ENCODE results near the gene MIR17HG.
"Not testable (repeated sequence)": the region's sequence is repeated elsewhere in the genome, so short reads cannot be mapped to it uniquely, and the experiment has no call there.

The MIR17HG gene

DNA sequence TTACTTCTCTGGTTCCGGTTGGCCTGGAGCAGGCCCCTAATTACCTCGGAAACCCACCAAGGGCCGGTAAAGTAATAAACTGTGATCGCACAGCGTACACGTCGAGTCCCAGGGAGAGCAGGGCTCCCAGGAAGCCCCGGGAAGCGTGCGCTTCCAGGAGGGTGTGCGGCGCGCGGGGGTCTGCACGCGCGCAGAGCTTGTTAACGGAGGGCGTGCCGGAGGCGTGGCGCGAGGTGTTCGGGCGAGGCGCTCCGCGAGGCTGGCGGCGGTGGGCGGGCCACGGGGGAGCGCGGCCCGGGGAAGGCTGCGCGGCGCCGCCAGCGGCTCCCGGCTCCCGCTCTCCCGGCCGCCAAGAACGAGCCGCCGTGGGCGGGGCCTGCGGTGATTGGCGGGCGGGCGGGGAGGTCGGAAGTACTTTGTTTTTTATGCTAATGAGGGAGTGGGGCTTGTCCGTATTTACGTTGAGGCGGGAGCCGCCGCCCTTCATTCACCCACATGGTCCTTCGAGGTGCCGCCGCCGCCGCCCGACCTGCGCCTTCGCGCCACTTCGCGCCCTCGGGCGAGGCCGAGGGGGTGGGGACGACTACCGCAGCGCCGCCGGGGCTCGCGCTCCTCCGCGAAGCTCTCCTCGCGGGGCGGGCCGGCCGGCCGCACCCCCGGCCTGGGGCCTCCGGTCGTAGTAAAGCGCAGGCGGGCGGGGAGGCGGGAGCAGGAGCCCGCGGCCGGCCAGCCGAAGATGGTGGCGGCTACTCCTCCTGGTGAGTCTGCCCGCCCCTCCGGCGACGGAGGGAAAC, at the start of gene MIR17HG:
TSS of gene MIR17HG (plus strand) at position 486 of the 794 bp plus-strand sequence.
- DNase-seq (ENCODE audit: low read depth): peak; percentile 80

DNA sequence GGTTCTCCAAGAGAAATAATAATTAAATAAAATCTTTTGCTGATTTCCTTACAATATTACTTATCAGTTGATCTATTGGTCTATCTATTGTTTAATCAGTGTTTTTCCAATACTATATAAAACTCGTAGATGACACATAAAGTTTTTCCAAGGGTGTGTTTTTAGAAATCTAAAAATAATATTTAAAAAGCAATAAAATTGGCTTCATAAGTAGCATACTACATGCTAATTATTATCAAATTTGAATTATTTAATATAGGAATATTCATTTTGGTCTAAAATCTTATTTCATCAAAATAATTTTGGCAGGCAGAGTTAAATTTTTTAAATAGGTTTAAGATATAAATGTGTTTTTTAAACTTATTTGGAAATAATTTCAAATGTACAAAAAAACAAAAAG, 49.4 kb upstream of the MIR17HG start:
- DNase-seq (ENCODE audit: low read depth): no peak

DNA sequence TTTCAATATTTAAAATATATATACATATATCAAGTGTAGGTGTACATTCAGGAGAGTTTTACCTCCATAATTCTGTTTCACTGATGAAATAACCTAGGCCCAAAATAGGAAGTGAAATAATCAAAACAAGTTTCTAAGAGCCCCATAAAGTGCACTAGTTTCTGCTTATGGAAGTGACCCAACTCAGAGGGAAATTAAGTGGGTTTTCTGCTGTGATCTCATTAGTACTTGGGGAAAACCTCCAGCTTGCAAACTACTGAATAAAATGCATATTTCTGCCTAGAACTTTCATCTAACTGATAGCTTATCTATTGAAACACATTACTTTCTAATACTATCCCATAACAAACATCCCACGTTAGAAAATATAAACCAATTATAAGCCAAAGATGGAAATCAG, 45.4 kb upstream of the MIR17HG start:
- no peak for DNase-seq (ENCODE audit: low read depth)

DNA sequence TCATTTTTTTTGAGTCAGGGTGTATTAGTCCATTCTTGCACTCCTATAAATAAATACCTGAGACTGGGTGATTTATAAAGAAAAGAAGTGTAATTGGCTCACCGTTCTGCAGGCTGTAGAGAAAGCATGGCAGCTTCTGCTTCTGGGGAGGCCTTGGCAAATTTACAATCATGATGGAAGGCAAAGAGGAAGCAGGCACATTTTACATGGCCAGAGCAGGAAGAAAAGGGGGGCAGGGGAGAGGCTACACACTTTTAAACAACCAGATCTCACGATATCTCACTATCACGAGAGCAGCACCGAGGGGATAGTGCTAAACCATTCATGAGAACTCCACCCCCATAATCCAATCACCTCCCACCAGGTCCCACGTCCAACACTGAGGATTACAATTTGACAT, 44.5 kb upstream of the MIR17HG start:
- DNase-seq (ENCODE audit: low read depth): no peak

DNA sequence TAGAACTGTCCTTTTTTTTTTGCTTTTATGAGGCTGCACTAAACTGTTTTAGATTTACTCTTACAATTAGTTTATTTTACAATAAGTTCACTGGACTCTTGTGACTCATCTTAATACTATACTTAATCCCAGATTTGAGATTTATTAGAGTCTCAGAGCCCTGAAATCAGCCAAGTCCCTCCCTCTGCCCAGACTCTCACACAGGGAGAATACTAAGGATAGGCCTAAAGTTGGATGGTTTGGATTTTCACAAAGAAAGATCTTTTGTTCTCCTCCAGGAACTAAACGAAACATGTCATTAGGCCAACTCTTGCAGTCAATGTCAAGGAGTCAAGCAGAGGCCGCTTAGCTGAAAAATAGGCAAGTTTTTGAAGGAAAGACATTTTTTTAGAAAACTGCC, 42.7 kb upstream of the MIR17HG start:
- no peak for DNase-seq (ENCODE audit: low read depth)

DNA sequence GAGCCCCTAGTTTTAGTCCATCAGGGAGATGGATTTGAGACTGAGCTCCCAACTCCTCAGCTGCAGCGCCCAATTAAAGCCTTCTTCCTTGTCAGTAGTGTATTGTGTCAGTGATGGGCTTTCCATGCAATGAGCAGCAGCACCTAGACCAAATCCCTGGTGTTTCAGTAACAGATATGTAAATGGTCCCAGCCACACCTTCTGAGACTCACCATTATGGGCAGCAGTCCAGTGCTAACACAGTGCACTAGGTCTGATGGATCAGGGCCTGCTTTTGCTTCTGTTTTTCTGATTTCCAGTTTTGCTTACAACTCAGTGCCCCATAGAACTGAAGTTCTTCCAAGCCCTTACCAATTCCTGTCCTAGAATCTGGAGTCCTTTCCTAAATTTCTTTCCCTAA, 41.8 kb upstream of the MIR17HG start:
- no peak for DNase-seq (ENCODE audit: low read depth)

DNA sequence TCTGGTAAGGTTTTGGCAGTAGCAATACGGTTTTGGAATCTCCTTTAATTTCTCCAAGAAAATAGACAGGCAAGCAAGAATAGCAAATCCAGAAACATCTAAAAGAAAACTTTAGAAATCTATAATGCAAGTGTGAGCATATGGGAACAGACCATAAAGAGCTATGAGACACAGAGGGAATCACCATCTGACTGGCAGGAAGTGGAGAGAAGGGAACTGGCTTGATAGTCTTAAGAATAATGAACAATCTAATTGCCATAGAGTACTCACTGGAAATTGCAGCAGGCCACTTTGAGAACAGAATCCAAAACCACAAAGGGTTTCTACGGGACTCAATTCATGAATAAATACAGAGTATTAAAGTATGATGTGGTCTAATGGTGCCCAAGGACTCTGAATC, 39.6 kb upstream of the MIR17HG start:
- DNase-seq (ENCODE audit: low read depth): no peak

DNA sequence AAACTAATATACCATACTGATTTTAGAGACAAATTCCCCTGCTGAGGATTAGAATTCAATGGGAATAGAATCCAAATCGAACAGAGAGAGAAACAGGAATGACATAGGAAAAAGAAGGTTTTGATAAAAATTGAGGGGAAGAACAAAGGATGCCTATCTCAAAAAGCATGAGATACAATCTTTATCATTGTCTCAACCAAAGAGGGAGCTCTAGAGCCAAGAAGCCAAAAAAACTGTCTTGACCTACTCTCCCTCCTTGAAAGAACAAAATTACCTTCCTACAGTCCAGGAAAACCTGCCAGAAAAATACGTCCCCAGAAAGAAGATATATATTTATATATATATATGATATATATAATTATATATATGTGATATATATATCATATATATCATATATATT, 39.2 kb upstream of the MIR17HG start:
- DNase-seq (ENCODE audit: low read depth): no peak

DNA sequence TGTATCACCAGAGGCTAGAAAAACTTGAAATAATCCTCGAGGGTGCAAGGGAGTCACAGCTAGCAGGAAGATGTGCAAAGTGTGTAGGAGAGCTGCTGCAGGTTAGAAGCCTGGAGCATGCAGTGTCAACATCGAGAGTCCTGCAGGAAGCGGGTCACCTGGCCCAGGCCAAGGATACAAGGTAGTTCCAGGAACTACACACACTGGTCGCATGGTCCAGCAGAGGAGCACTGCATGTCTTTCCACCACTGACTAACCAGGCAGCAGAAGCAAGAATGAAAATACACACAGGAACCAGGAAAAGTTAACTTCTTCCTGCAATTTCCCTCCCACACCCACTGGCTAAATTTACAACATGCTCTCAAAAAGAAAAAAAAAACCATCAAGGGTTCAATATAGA, 36.0 kb upstream of the MIR17HG start:
- DNase-seq (ENCODE audit: low read depth): no peak

DNA sequence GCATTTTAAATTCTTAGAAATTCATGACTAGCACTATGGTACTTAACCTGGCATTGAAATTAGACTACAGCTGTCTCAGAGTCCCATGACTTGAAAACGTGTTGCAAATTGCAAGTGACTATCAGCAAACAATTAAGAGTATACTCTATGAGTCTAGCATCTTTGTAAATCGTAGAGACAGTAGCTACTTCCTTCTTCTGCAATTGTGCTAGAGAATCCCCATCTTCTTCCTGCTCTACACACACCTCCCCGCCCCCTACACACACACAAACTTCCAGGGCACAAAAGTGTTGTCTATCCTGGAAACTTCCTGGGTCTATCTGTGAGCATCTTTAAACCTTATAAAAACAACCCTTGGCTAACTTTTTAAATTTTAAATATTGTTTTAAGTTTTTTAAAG, 35.2 kb upstream of the MIR17HG start:
- DNase-seq (ENCODE audit: low read depth): no peak

DNA sequence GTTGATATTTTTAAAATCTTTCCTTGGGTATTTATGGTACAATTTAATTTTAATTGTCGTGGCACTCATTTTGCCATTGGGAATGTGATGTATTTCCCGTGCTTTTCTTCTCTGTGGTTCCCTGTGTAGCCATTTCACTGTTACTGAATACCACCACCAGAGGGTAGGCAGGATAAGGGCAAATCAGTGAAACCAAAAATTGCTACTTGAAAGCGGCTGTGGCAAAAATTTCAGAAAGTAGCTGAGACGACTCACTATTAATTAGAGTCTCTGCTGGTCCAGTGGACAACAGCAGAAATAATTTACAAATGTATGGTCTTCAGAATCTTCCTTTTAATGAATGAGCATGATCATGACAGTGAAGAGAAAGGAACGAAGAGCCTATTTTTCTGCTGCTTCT, 34.4 kb upstream of the MIR17HG start:
- no peak for DNase-seq (ENCODE audit: low read depth)

DNA sequence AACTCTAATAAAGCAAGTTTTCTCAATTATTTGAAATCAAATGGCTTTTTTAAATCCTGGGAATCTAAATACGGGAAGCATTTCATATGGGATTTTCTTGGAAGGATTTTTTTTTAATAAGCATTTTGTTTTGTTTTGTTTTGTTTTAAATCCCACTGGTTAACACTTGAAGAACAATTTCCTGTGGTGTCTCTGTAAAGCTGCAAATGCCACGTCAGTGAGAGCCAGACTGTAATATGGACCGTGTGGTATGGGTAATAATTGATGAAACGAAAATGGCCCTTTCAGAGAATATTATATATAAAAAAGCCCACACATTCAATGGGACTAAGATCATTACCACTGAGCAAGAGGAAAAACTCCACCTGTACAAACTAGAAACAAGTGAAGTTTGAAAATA, 33.9 kb upstream of the MIR17HG start:
- DNase-seq (ENCODE audit: low read depth): no peak

DNA sequence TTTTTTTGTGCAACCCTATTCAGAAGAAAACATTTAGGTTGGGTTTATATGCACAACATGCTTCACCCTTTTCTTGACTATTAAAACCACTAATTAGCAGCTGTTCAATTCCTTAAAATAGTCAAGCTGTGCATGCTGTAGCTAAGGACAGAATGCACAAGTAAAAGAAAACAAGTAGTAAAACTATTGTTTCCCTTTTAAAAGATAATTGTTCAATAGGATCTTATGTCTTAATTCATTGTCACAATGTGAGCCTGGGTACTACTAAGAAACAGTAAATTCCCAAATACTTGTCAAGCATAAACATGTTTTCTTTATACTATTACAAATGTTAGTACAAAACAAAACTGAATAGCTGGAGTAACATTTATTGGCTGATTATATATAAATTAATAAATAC, 32.6 kb upstream of the MIR17HG start:
- no peak for DNase-seq (ENCODE audit: low read depth)

DNA sequence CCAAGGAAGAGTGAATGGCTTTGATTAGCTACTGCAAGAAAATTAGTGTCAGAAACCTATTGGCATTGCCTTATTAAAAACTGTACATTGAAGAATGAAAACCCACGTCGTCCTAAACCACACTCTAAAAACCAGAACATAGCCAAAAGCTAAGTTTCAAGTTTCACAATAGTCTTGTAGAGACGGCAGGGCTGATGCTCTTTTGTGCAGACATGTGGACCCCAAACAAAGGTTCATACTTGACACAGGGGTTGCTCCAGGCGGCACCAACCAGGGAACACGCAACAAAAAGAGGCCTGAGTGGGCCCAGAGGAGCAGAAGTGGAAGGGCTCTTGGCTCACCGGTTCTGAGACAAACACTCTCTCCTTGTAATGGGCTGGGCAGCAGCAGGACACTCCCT, 28.6 kb upstream of the MIR17HG start:
- no peak for DNase-seq (ENCODE audit: low read depth)

DNA sequence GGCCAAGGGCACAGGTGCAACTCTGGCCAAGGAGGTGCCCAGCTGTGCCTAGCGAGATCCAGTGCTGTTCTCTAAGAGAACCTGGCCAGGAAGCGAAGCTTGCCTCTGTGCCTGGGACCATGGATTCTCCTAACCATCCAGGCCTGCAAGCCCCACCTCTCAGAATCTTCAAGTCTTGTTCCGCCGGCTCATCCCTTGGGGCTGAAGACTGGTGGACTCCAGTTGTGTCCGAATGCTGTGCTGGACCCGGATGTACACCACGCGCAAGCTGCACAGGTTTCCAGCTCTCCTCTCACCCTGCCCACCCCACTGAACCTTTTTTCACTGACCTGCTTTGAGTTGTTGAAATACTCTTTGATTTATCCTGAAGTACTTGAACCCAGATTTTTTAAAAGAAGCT, 27.5 kb upstream of the MIR17HG start:
- no peak for DNase-seq (ENCODE audit: low read depth)

DNA sequence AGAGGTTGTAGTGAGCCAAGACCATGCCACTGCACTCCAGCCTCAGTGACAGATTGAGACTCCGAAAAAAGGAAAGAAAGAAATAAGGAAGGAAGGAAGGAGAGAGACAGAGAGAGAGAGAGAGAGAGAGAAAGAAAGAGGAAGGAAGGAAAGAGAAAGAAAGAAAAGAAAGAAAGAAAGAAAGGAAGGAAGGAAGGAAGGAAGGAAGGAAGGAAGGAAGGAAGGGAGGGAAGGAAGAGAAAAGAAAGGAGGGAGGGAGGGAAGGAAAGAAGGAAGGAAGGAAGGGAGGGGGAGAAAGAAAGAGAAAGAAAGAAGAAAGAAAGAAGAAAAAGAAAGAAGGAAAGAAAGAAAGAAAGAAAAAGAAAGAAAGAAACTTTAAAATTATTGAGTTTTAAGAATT, 26.5 kb upstream of the MIR17HG start:
- DNase-seq (ENCODE audit: low read depth): not testable (repeated sequence)

DNA sequence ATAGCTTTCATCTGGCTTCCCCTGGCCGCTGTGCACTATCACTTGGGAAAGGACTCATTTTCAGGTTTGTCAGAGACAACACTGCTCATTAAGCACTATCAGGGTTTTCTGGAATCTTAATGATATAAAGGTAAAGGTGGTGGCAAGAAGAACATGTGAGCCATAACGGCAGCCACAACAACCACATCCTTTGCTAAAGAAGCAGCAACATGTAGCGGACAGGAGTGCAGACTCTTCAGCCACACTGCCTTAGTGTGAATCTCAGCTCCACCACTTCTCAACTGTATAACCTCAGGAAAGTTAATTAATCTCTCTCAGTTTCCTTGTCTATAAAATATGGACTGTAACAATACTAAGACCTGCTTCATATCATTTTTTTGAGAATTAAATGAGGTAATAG, 24.1 kb upstream of the MIR17HG start:
- DNase-seq (ENCODE audit: low read depth): no peak

DNA sequence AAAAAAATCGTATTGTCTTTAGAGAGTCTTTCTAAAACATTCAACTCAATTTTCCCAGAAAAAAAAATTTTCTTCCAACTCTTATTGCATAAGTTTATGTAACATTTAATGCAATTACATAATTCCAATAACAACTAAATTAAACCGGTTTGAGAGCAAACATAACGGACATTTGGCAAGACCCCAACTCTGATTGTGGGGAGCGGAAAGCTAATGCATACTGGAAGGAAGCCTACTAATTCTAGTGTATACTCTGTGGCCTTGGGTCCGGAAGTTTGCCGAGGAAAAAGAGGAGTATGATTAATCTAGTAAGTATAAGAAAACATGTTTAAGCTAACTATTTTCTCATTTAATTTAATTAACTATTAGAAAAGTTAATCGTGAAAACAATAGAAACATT, 21.3 kb upstream of the MIR17HG start:
- DNase-seq (ENCODE audit: low read depth): no peak

DNA sequence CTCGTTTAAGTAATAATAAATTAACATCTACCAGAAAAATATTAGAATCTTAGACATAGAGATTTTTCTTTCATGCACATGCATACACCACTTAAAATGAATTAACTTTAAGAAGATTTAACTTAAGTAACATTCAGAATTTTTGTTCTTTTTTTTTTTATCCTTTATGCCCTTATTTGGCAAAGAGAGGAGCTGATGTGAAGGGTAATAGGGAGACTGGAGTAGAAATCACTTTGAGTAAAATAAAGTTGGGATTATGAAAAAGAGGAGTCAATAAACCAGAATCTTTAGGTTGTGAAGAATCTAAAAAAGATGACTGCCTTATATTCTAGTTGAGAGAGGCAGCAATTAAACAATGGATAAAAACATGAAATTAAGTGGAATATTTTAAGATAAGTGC, 18.8 kb upstream of the MIR17HG start:
- no peak for DNase-seq (ENCODE audit: low read depth)

DNA sequence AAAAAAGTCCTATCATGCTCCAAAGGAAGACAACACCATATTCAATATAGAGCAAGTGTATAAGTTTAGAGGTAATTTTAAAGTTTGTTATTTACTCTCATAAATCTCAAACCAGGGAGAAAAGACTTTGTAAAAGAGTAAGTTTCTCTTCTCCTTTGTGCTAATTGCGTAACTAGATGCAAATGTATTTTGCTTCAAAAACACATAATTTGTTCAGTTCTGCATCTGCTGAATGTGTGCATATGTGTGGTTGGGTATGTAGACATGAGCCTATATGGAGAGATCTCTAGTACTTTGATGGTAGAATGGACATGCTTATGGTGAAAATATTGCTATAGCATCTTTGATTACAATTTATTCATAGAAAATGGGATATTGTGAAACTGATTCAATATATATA, 17.8 kb upstream of the MIR17HG start:
- no peak for DNase-seq (ENCODE audit: low read depth)

DNA sequence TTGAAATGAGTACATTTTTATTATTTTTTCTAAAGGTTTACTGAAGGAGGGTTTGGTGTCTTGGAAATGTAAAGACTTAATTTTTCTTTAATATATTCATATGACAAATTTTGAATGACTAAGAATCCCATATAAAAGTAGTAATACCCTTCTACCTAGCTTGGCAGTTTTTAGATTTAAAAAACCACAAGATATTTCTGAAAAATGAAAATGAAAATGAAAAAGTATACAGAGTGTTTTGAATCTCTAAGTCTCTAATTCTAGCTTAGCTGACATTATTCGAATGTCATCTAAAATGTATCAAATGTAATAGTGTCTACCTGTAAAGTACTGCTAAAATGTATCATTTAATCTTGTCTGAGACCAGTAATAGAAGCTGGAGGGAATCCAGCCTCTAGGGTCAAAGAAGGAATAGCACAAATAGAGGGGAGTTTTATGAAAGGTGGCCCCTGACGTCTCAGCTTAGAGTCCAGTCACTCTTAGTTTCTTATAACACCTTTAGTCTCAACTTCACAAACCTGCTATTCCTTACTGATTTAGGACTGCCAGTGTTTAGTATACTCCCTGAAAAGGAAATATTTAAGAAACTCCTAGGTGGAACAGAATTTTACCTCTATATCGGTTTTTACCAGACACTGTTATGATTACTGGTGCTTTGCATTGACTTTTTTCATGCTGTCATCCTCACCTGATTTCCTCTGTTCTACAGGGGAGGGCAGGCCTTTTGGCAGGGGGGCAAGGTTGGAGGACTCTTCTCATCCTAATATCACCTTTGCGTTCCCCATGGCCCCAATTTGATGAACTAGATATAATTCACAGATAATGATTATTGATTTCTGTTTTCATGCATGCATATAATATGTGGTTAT, 16.2 kb upstream of the MIR17HG start:
- DNase-seq (ENCODE audit: low read depth): no peak

DNA sequence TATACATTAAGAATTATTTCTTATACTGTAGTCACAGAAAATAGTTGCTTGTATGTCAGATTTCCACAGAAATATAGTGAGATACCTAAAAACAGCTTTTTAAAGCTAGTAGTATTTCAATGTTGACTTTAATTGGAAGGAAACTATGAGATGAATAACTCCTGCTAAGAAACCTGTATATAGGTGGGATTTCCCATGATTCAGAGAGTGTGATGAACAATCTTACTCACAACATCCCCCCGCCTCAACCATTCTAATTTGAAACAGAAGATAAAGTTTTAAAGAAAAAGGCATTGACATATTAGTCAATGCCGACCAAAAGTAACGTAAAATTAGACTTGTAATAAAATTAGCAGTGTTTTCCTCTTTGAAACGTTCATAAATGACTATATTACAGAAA, 1.4 kb upstream of the MIR17HG start:
- no peak for DNase-seq (ENCODE audit: low read depth)

DNA sequence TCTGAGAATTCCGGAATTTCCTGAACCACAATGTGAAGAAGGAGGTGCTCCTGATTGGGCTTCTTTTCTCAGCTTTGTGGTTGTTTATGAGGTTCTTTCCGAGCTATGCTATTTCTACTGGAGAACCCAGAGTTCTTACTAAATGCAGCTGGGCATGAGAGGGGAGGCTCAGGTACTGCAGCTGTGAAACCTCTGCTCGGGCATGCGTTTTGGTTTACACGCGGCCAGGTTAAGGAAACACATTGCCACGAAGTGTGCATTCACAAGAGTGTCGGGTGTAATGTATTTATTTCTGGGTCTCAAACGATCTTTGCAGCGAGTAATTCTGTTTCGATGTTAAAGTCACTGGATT, 661 bp upstream of the MIR17HG start:
- peak; percentile 8 for DNase-seq (ENCODE audit: low read depth)
